Measurements from ENCODE around the gene MAN2A2.
"Not testable (repeated sequence)": the region's sequence is repeated elsewhere in the genome, so short reads cannot be mapped to it uniquely, and the experiment has no call there.

GRCh38 chr15:90897131-90897655 lies 5.9 kb upstream of the MAN2A2 start:
- TF ChIP-seq, protein P1, sequence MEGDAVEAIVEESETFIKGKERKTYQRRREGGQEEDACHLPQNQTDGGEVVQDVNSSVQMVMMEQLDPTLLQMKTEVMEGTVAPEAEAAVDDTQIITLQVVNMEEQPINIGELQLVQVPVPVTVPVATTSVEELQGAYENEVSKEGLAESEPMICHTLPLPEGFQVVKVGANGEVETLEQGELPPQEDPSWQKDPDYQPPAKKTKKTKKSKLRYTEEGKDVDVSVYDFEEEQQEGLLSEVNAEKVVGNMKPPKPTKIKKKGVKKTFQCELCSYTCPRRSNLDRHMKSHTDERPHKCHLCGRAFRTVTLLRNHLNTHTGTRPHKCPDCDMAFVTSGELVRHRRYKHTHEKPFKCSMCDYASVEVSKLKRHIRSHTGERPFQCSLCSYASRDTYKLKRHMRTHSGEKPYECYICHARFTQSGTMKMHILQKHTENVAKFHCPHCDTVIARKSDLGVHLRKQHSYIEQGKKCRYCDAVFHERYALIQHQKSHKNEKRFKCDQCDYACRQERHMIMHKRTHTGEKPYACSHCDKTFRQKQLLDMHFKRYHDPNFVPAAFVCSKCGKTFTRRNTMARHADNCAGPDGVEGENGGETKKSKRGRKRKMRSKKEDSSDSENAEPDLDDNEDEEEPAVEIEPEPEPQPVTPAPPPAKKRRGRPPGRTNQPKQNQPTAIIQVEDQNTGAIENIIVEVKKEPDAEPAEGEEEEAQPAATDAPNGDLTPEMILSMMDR (IDR thresholded peaks at IDR 0.05; ENCODE audit: extremely low read depth in 1 of 2, insufficient read depth in 1 of 2, low read depth in 1 of 2, low read length in 2 of 2) = not testable (repeated sequence)
- TF ChIP-seq EZH2 (IDR thresholded peaks at IDR 0.05; ENCODE audit: borderline replicate concordance, low read depth, low read length, severe bottlenecking); POLR2A (IDR thresholded peaks at IDR 0.05; ENCODE audit: low read depth, low read length); POLR2AphosphoS5 (IDR thresholded peaks at IDR 0.05; ENCODE audit: insufficient read depth, low read depth, low read length); JUN (IDR thresholded peaks at IDR 0.05; ENCODE audit: borderline replicate concordance, insufficient read depth, insufficient read length, low read depth); MAX (IDR thresholded peaks at IDR 0.05; ENCODE audit: insufficient read depth, insufficient read length); GATA2 (IDR thresholded peaks at IDR 0.05; ENCODE audit: insufficient read depth, insufficient read length, low read depth, low read length); MYC (IDR thresholded peaks at IDR 0.05; ENCODE audit: low read depth, low read length); FOS (IDR thresholded peaks at IDR 0.05; ENCODE audit: borderline replicate concordance, insufficient read depth, low read length): not testable (repeated sequence)
